ENCODE results near the gene PLXNA4.
"Not testable (repeated sequence)": the region's sequence is repeated elsewhere in the genome, so short reads cannot be mapped to it uniquely, and the experiment has no call there.

Gene PLXNA4

GRCh38 chr7:132603220-132603833, 27.1 kb upstream of the PLXNA4 start:
- Mint-ChIP-seq H3K27ac (no peak overlapping the region), H3K4me1 (ENCODE audit: low read depth) (no peaks in the 10 kb centered on the region), H3K36me3 (ENCODE audit: low read depth) (no peaks in the 10 kb centered on the region), H3K4me3 (no peak overlapping the region), H3K27me3 (no peaks in the 10 kb centered on the region), H3K9me3 (no peaks in the 10 kb centered on the region)
- intact Hi-C loops (cut with micrococcal nuclease) = no loop called here

- Mint-ChIP-seq H3K27me3 (no peaks in the 10 kb centered on the region), H3K9me3 (no peaks in the 10 kb centered on the region), H3K4me1 (ENCODE audit: low read depth) (no peaks in the 10 kb centered on the region), H3K4me3 (no peak overlapping the region), H3K27ac (no peak overlapping the region), H3K36me3 (ENCODE audit: low read depth) (no peaks in the 10 kb centered on the region)
- intact Hi-C loops (cut with micrococcal nuclease) = no loop called here
Measured at GRCh38 chr7:132601783-132602182, 25.5 kb upstream of the PLXNA4 start.

GRCh38 chr7:132596588-132596987, 20.3 kb upstream of the PLXNA4 start:
- intact Hi-C loops (cut with micrococcal nuclease) = no loop called here
- H3K27ac Mint-ChIP-seq = no peak overlapping the region
- H3K4me3 Mint-ChIP-seq = no peak overlapping the region
- H3K9me3 Mint-ChIP-seq = no peaks in the 10 kb centered on the region
- H3K27me3 Mint-ChIP-seq = peaks cover 4% of the 10 kb centered on the region
- no peaks in the 10 kb centered on the region for H3K4me1 Mint-ChIP-seq (ENCODE audit: low read depth)
- no peaks in the 10 kb centered on the region for H3K36me3 Mint-ChIP-seq (ENCODE audit: low read depth)

GRCh38 chr7:132594741-132595140, 18.5 kb upstream of the PLXNA4 start:
- H3K4me1 Mint-ChIP-seq (ENCODE audit: low read depth); H3K27me3 Mint-ChIP-seq; intact Hi-C loops (cut with micrococcal nuclease); H3K9me3 Mint-ChIP-seq; H3K36me3 Mint-ChIP-seq (ENCODE audit: low read depth); H3K27ac Mint-ChIP-seq; H3K4me3 Mint-ChIP-seq: not testable (repeated sequence)

GRCh38 chr7:132592936-132593335, 16.7 kb upstream of the PLXNA4 start:
- H3K9me3 Mint-ChIP-seq = no peaks in the 10 kb centered on the region
- H3K36me3 Mint-ChIP-seq (ENCODE audit: low read depth) = no peaks in the 10 kb centered on the region
- intact Hi-C loops (cut with micrococcal nuclease) = no loop called here
- peaks cover 8% of the 10 kb centered on the region for H3K27me3 Mint-ChIP-seq
- H3K27ac Mint-ChIP-seq = no peak overlapping the region
- H3K4me3 Mint-ChIP-seq = no peak overlapping the region
- H3K4me1 Mint-ChIP-seq (ENCODE audit: low read depth) = no peaks in the 10 kb centered on the region

GRCh38 chr7:132592231-132592920, 16.1 kb upstream of the PLXNA4 start:
- Mint-ChIP-seq H3K36me3 (ENCODE audit: low read depth) (no peaks in the 10 kb centered on the region), H3K27ac (no peak overlapping the region), H3K9me3 (no peaks in the 10 kb centered on the region), H3K4me3 (no peak overlapping the region), H3K4me1 (ENCODE audit: low read depth) (no peaks in the 10 kb centered on the region), H3K27me3 (peaks cover 10% of the 10 kb centered on the region)
- intact Hi-C loops (cut with micrococcal nuclease) = no loop called here

- Mint-ChIP-seq H3K4me3 (no peak overlapping the region), H3K4me1 (ENCODE audit: low read depth) (no peaks in the 10 kb centered on the region), H3K27me3 (peaks cover 13% of the 10 kb centered on the region), H3K9me3 (no peaks in the 10 kb centered on the region), H3K36me3 (ENCODE audit: low read depth) (no peaks in the 10 kb centered on the region), H3K27ac (no peak overlapping the region)
- intact Hi-C loops (cut with micrococcal nuclease) = no loop called here
Measured at GRCh38 chr7:132590162-132590561, 13.9 kb upstream of the PLXNA4 start.

GRCh38 chr7:132588596-132588995, 12.3 kb upstream of the PLXNA4 start:
- no peak overlapping the region for H3K27ac Mint-ChIP-seq
- intact Hi-C loops (cut with micrococcal nuclease) = no loop called here
- H3K9me3 Mint-ChIP-seq = no peaks in the 10 kb centered on the region
- H3K4me3 Mint-ChIP-seq = no peak overlapping the region
- no peaks in the 10 kb centered on the region for H3K36me3 Mint-ChIP-seq (ENCODE audit: low read depth)
- no peaks in the 10 kb centered on the region for H3K4me1 Mint-ChIP-seq (ENCODE audit: low read depth)
- H3K27me3 Mint-ChIP-seq = peaks cover 13% of the 10 kb centered on the region

- Mint-ChIP-seq H3K27ac (no peak overlapping the region), H3K36me3 (ENCODE audit: low read depth) (no peaks in the 10 kb centered on the region), H3K4me3 (no peak overlapping the region), H3K27me3 (peaks cover 17% of the 10 kb centered on the region), H3K4me1 (ENCODE audit: low read depth) (no peaks in the 10 kb centered on the region), H3K9me3 (no peaks in the 10 kb centered on the region)
- intact Hi-C loops (cut with micrococcal nuclease) = loop anchor here (5.0 kb wide), 1 partner anchor 638 kb away; no protein-coding TSS in a partner anchor
Measured at GRCh38 chr7:132584796-132585494, 8.7 kb upstream of the PLXNA4 start.

- intact Hi-C loops (cut with micrococcal nuclease) = loop anchor here (5.0 kb wide), 1 partner anchor 634 kb away; no protein-coding TSS in a partner anchor
- Mint-ChIP-seq H3K27me3 (peaks cover 37% of the 10 kb centered on the region), H3K9me3 (no peaks in the 10 kb centered on the region), H3K27ac (no peak overlapping the region), H3K4me3 (no peak overlapping the region), H3K4me1 (ENCODE audit: low read depth) (peaks cover 4% of the 10 kb centered on the region), H3K36me3 (ENCODE audit: low read depth) (no peaks in the 10 kb centered on the region)
Measured at GRCh38 chr7:132581431-132581830, 5.2 kb upstream of the PLXNA4 start.

GRCh38 chr7:132580717-132581285, 4.5 kb upstream of the PLXNA4 start:
- intact Hi-C loops (cut with micrococcal nuclease) = loop anchor here (1.0 to 5.0 kb wide), 3 partner anchors 186 to 634 kb away; no protein-coding TSS in a partner anchor
- no peaks in the 10 kb centered on the region for H3K9me3 Mint-ChIP-seq
- no peak overlapping the region for H3K27ac Mint-ChIP-seq
- peaks cover 4% of the 10 kb centered on the region for H3K4me1 Mint-ChIP-seq (ENCODE audit: low read depth)
- H3K27me3 Mint-ChIP-seq = peaks cover 41% of the 10 kb centered on the region
- no peaks in the 10 kb centered on the region for H3K36me3 Mint-ChIP-seq (ENCODE audit: low read depth)
- no peak overlapping the region for H3K4me3 Mint-ChIP-seq

- Mint-ChIP-seq H3K9me3 (no peaks in the 10 kb centered on the region), H3K4me3 (no peak overlapping the region), H3K36me3 (ENCODE audit: low read depth) (no peaks in the 10 kb centered on the region), H3K27me3 (peaks cover 46% of the 10 kb centered on the region), H3K4me1 (ENCODE audit: low read depth) (peaks cover 4% of the 10 kb centered on the region), H3K27ac (no peak overlapping the region)
- intact Hi-C loops (cut with micrococcal nuclease) = loop anchor here (1.0 to 5.0 kb wide), 3 partner anchors 186 to 633 kb away; no protein-coding TSS in a partner anchor
Measured at GRCh38 chr7:132580277-132580676, 4.0 kb upstream of the PLXNA4 start.

- no peaks in the 10 kb centered on the region for H3K9me3 Mint-ChIP-seq
Measured at GRCh38 chr7:132579260-132579899, 3.1 kb upstream of the PLXNA4 start.

More at GRCh38 chr7:132579260-132579899, 3.1 kb upstream of the PLXNA4 start:
- no peak overlapping the region for H3K4me3 Mint-ChIP-seq
- peaks cover 55% of the 10 kb centered on the region for H3K27me3 Mint-ChIP-seq
- H3K4me1 Mint-ChIP-seq (ENCODE audit: low read depth) = peaks cover 4% of the 10 kb centered on the region
- no peaks in the 10 kb centered on the region for H3K36me3 Mint-ChIP-seq (ENCODE audit: low read depth)
- intact Hi-C loops (cut with micrococcal nuclease) = no loop called here
- no peak overlapping the region for H3K27ac Mint-ChIP-seq
